ENCODE data around the gene FSTL1. TPM values are rescaled to one million over a fixed set of nuclear protein-coding genes. Genes with fewer than 3 reads are reported as not detected.

FSTL1 gene
- total RNA-seq, 1 donor from 2014 or later = 790 TPM

- H3K4me1 ChIP-seq = no peaks in the 10 kb centered on the region
- no peaks in the 10 kb centered on the region for H3K27me3 ChIP-seq
- H3K4me3 ChIP-seq = no peak overlapping the region
- no peaks in the 10 kb centered on the region for H3K36me3 ChIP-seq
- H3K27ac ChIP-seq = no peak overlapping the region
- DNase-seq (ENCODE audit: low spot score in 2 of 2) = no peak
- TF ChIP-seq CTCF (IDR thresholded peaks at IDR 0.05) = no peak
- intact Hi-C loops (cut with DNase I) = no loop called here
- H3K9me3 ChIP-seq = no peaks in the 10 kb centered on the region
Observed at GRCh38 chr3:120368172-120368571, 82.6 kb downstream of the FSTL1 start.

GRCh38 chr3:120364821-120365220 lies 86.0 kb downstream of the FSTL1 start:
- DNase-seq (ENCODE audit: low spot score in 2 of 2) = no peak
- no peaks in the 10 kb centered on the region for H3K27me3 ChIP-seq
- no peaks in the 10 kb centered on the region for H3K9me3 ChIP-seq
- no peaks in the 10 kb centered on the region for H3K36me3 ChIP-seq
- intact Hi-C loops (cut with DNase I) = no loop called here
- H3K4me3 ChIP-seq = no peak overlapping the region
- H3K4me1 ChIP-seq = no peaks in the 10 kb centered on the region
- TF ChIP-seq CTCF (IDR thresholded peaks at IDR 0.05) = no peak
- H3K27ac ChIP-seq = no peak overlapping the region

GRCh38 chr3:120364101-120364500 lies 86.7 kb downstream of the FSTL1 start:
- Histone ChIP-seq H3K4me1 (no peaks in the 10 kb centered on the region), H3K4me3 (no peak overlapping the region), H3K27ac (no peak overlapping the region), H3K9me3 (no peaks in the 10 kb centered on the region), H3K36me3 (no peaks in the 10 kb centered on the region), H3K27me3 (no peaks in the 10 kb centered on the region)
- TF ChIP-seq CTCF (IDR thresholded peaks at IDR 0.05) = no peak
- intact Hi-C loops (cut with DNase I) = no loop called here
- DNase-seq (ENCODE audit: low spot score in 2 of 2) = no peak

GRCh38 chr3:120357807-120358206 lies 93.0 kb downstream of the FSTL1 start:
- TF ChIP-seq CTCF (IDR thresholded peaks at IDR 0.05) = no peak
- Histone ChIP-seq H3K4me1 (no peaks in the 10 kb centered on the region), H3K36me3 (no peaks in the 10 kb centered on the region), H3K9me3 (no peaks in the 10 kb centered on the region), H3K27me3 (no peaks in the 10 kb centered on the region), H3K4me3 (no peak overlapping the region), H3K27ac (no peak overlapping the region)
- intact Hi-C loops (cut with DNase I) = no loop called here
- no peak for DNase-seq (ENCODE audit: low spot score in 2 of 2)

GRCh38 chr3:120355486-120355885 lies 95.3 kb downstream of the FSTL1 start:
- no peaks in the 10 kb centered on the region for H3K36me3 ChIP-seq
- no peak overlapping the region for H3K27ac ChIP-seq
- no peaks in the 10 kb centered on the region for H3K9me3 ChIP-seq
- H3K27me3 ChIP-seq = no peaks in the 10 kb centered on the region
- peaks cover 0 to 6% of the 10 kb centered on the region in 2 donors for H3K4me1 ChIP-seq
- intact Hi-C loops (cut with DNase I) = no loop called here
- TF ChIP-seq CTCF (IDR thresholded peaks at IDR 0.05) = no peak
- DNase-seq (ENCODE audit: low spot score in 2 of 2) = no peak
- H3K4me3 ChIP-seq = no peak overlapping the region

- Histone ChIP-seq H3K9me3 (no peaks in the 10 kb centered on the region), H3K4me1 (peaks cover 0 to 7% of the 10 kb centered on the region in 2 donors), H3K27ac (no peak overlapping the region), H3K27me3 (no peaks in the 10 kb centered on the region), H3K36me3 (no peaks in the 10 kb centered on the region), H3K4me3 (no peak overlapping the region)
- intact Hi-C loops (cut with DNase I) = no loop called here
- DNase-seq (ENCODE audit: low spot score in 2 of 2) = no peak
- TF ChIP-seq CTCF (IDR thresholded peaks at IDR 0.05) = no peak
Observed at GRCh38 chr3:120353463-120353862, 97.3 kb downstream of the FSTL1 start.
